ENCODE data around the gene COL6A3. TPM values are rescaled to one million over a fixed set of nuclear protein-coding genes. Genes with fewer than 3 reads are reported as not detected.

COL6A3 gene
- total RNA-seq, 1 experiment from 2014 or later, result 1.2 TPM

- TF ChIP-seq ZBTB33 (IDR thresholded peaks at IDR 0.05; ENCODE audit: extremely low read depth, insufficient replicate concordance, low read length) (no peak), EZH2phosphoT487 (IDR thresholded peaks at IDR 0.05; ENCODE audit: borderline replicate concordance) (no peak), CEBPB (IDR thresholded peaks at IDR 0.05; ENCODE audit: low read depth) (no peak)
Measured at GRCh38 chr2:237359518-237359840, 54.5 kb downstream of the COL6A3 start (continued).

GRCh38 chr2:237358721-237359517, 55.0 kb downstream of the COL6A3 start:
- Histone ChIP-seq H3K79me2 (ENCODE audit: insufficient read depth, low read length) (no peaks in the 10 kb centered on the region), H3K4me3 (replicated peaks in 1 of 2; ENCODE audit: low read depth in 1 of 2, low read length in 2 of 2) (no peak overlapping the region), H3K4me1 (ENCODE audit: control insufficient read depth in 1 of 2, insufficient read depth in 2 of 2, low read length in 2 of 2) (no peaks in the 10 kb centered on the region), H4K20me1 (ENCODE audit: insufficient read depth) (no peaks in the 10 kb centered on the region), H3K27me3 (ENCODE audit: insufficient read depth, low read length) (peaks cover 86% of the 10 kb centered on the region), H3K9me3 (ENCODE audit: control insufficient read depth in 1 of 2, insufficient read depth in 1 of 2, low read depth in 1 of 2, low read length in 2 of 2) (no peaks in the 10 kb centered on the region), H3K4me2 (ENCODE audit: low read length) (no peak overlapping the region), H3K9ac (ENCODE audit: low read length) (no peak overlapping the region), H3K36me3 (ENCODE audit: control insufficient read depth in 1 of 2, insufficient read depth in 2 of 2, low read length in 2 of 2) (no peaks in the 10 kb centered on the region), H2AFZ (ENCODE audit: low read depth, low read length, poor library complexity, severe bottlenecking) (no peak overlapping the region), H3K27ac (ENCODE audit: low read depth, low read length) (no peak overlapping the region), H3K9me2 (ENCODE audit: insufficient read depth) (no peaks in the 10 kb centered on the region)
- ATAC-seq, result no peak
- no TSS peak for BruUV-seq (replicated peaks)
- no peak for DNase-seq (ENCODE audit: low read depth, low spot score)
- CTCF ChIA-PET, result no interaction called here
- TF ChIP-seq SP1 (IDR thresholded peaks at IDR 0.05; ENCODE audit: low read depth) (no peak), SIN3A (IDR thresholded peaks at IDR 0.05; ENCODE audit: low read depth) (no peak), ZFX (IDR thresholded peaks at IDR 0.05) (no peak), CBX3 (IDR thresholded peaks at IDR 0.05; ENCODE audit: low read depth) (no peak), POLR2A (IDR thresholded peaks at IDR 0.05; ENCODE audit: borderline replicate concordance, extremely low read depth, insufficient read depth, insufficient read length) (no peak), EZH2phosphoT487 (IDR thresholded peaks at IDR 0.05; ENCODE audit: borderline replicate concordance) (no peak), TCF7L2 (IDR thresholded peaks at IDR 0.05; ENCODE audit: borderline replicate concordance, extremely low read depth, insufficient read depth, insufficient read length) (no peak), ATF3 (IDR thresholded peaks at IDR 0.05) (no peak)
- RAD21 ChIA-PET (ENCODE audit: low non-redundant PET in 1 of 2, low total read pairs in 2 of 2, uncharacterized antibody in 2 of 2, unreplicated experiment in 2 of 2), result no interaction called here
- intact Hi-C loops (cut with micrococcal nuclease), result no loop called here
- POLR2A ChIA-PET, result no interaction called here
